Subcutaneous abdominal adipose tissue (tissue), 5 donors: ENCODE results near the gene KRT74.

Experiments
- H3K27ac ChIP-seq: one replicate; pipeline ENCODE4 v1.7.0; 2013; ENCODE audit warnings: low read depth, mild to moderate bottlenecking, inconsistent platforms, low read length, moderate library complexity
- H3K27me3 ChIP-seq, 5 donors: one replicate each; pipeline ENCODE4 v1.7.0; 2013; ENCODE audit warnings: low read length in 5 of 5, inconsistent platforms in 1 of 5; ENCODE audit not compliant: control insufficient read depth in 5 of 5, insufficient read depth in 4 of 5
- H3K36me3 ChIP-seq, 5 donors: one replicate each; pipeline ENCODE4 v1.7.0; 2013; ENCODE audit warnings: low read length in 5 of 5; ENCODE audit not compliant: control insufficient read depth in 5 of 5, insufficient read depth in 5 of 5
- H3K4me1 ChIP-seq, 5 donors: one replicate each; pipeline ENCODE4 v1.7.0; 2013; ENCODE audit warnings: low read length in 5 of 5, mild to moderate bottlenecking in 3 of 5, moderate library complexity in 1 of 5; ENCODE audit not compliant: control insufficient read depth in 5 of 5, insufficient read depth in 5 of 5
- H3K4me3 ChIP-seq, 5 donors: one replicate each; pipeline ENCODE4 v1.7.0; 2013; ENCODE audit warnings: low read length in 5 of 5, low read depth in 1 of 5
- H3K9ac ChIP-seq, 5 donors: one replicate each; pipeline ENCODE4 v1.7.0; 2013; ENCODE audit warnings: low read length in 5 of 5, mild to moderate bottlenecking in 4 of 5, moderate library complexity in 3 of 5
- H3K9me3 ChIP-seq, 5 donors: one replicate each; pipeline ENCODE4 v1.7.0; 2013; ENCODE audit warnings: low read length in 5 of 5; ENCODE audit not compliant: control insufficient read depth in 5 of 5
- donor health status: healthy.
- donor health status: healthy.
- donor health status: healthy.
- donor health status: healthy.
- donor health status: healthy.

KRT74 gene

DNA sequence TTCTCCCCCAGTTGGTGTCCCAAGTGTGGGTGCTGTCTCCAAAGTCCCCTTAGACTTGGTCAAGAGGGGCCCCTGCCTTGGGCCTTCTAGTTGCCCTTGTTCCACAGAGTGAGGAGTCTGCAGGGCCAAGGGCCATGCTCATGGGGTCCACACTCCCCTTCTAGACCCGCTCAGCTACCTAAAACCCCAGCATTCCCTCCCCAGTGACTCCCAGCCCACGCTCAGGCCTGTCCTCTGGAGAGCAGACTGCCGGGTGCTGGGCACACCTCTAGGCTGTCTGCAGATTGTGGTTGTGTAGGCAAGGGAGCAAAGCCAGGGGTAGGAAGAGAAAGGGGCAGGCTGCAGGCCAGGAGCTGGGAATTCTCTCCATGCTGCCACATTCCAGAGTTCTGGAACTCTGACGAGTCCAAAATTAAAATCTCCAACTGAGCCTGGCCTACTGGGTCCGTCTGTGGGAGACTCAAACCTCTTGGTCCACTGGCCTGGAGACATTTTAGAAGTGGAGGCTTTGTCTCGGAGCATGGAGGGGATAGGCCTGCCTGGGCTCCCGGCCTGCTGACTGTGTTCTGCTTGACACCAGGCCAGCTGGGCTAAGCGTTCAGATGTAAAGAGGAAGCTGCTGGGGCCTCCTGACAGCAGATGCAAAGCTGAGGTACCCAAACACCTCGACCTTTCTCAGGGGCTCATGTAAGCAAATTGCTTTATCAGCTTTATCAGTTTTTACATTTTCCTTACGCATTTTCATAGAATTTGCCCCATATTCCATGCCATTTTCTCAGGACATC is 39.8 kb downstream of the KRT74 start:
- H3K9me3 ChIP-seq = no peaks in the 10 kb centered on the region
- H3K27me3 ChIP-seq = peaks cover 0 to 3% (median 0%) of the 10 kb centered on the region in 5 donors
- H3K27ac ChIP-seq = peak overlapping the region; percentile 37
- no peak overlapping the region for H3K4me3 ChIP-seq
- H3K36me3 ChIP-seq = no peaks in the 10 kb centered on the region
- H3K4me1 ChIP-seq = peaks cover 0 to 9% (median 6%) of the 10 kb centered on the region in 5 donors
- no peak overlapping the region for H3K9ac ChIP-seq

- Histone ChIP-seq H3K4me1 (peaks cover 0 to 13% (median 6%) of the 10 kb centered on the region in 5 donors), H3K36me3 (no peaks in the 10 kb centered on the region), H3K4me3 (no peak overlapping the region), H3K9me3 (no peaks in the 10 kb centered on the region), H3K9ac (no peak overlapping the region), H3K27me3 (peaks cover 0 to 3% (median 0%) of the 10 kb centered on the region in 5 donors), H3K27ac (no peak overlapping the region)
Observed at GRCh38 chr12:52532636-52533035, 41.0 kb downstream of the KRT74 start.

DNA sequence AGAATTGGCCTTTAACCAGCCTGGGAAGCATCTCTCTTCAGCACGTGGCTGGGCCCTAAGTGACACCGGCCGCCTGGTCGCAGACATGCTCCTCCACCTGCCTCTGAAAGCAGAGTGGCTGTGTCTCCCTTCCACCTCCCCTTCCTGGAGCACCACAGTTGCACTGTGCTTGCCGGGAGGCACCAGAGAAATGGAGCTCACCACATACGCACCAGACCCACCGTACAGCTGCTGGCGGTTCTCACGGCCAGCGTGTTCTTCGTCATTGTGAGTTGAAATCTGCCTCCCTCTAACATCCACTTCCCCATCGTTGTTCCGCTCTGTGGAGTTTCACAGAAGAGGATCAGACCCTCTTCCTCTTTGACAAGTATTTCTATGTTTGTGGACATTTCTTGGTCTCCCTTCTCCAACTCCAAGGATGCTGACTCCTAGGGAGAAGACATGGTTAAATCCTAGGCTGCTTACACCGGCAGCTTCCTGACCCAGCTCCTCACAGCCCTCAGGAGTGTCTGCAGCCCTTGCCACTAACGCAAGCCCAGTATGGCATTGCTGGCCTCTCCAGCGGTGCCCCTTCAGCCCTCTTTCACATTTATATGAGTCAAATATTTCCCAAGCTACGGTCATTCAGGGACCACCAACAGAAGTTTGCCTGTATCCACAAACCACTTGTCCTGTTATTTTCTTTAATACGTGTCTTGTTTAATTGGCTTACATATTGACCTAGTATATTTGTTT is 41.9 kb downstream of the KRT74 start:
- H3K36me3 ChIP-seq = no peaks in the 10 kb centered on the region
- H3K27me3 ChIP-seq = peaks cover 0 to 3% (median 0%) of the 10 kb centered on the region in 5 donors
- no peaks in the 10 kb centered on the region for H3K9me3 ChIP-seq
- H3K4me3 ChIP-seq = no peak overlapping the region
- no peak overlapping the region for H3K9ac ChIP-seq
- no peak overlapping the region for H3K27ac ChIP-seq
- H3K4me1 ChIP-seq = peaks cover 0 to 15% (median 6%) of the 10 kb centered on the region in 5 donors

- H3K9ac ChIP-seq = no peak overlapping the region
- H3K27ac ChIP-seq = no peak overlapping the region
- H3K36me3 ChIP-seq = no peaks in the 10 kb centered on the region
- H3K4me1 ChIP-seq = peaks cover 0 to 15% (median 6%) of the 10 kb centered on the region in 5 donors
- peaks cover 0 to 3% (median 0%) of the 10 kb centered on the region in 5 donors for H3K27me3 ChIP-seq
- no peaks in the 10 kb centered on the region for H3K9me3 ChIP-seq
- H3K4me3 ChIP-seq = no peak overlapping the region
Observed at GRCh38 chr12:52530905-52531304, 42.7 kb downstream of the KRT74 start.

DNA sequence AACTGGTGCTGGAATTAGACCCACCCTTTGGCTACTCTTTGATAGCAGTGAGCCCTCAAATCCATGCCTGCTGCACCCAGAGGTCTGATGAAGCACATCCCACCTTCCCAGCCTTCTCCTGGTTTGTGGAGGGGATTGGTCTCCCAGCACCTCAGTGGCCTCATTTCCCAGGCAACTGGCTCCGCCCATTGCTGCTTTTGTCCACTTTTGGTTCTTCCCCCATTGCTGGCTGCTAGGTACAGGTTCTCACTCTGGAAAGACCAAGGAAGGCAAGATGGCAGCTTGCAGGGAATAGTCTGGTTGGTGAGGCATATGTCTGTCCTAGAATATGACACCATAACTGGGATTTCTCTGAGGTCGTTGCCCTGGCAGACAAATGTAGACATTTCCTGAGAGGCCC is 43.3 kb downstream of the KRT74 start:
- Histone ChIP-seq H3K27me3 (peaks cover 0 to 3% (median 0%) of the 10 kb centered on the region in 5 donors), H3K27ac (no peak overlapping the region), H3K36me3 (no peaks in the 10 kb centered on the region), H3K4me3 (no peak overlapping the region), H3K9ac (no peak overlapping the region), H3K9me3 (no peaks in the 10 kb centered on the region), H3K4me1 (peaks cover 0 to 15% (median 6%) of the 10 kb centered on the region in 5 donors)

GRCh38 chr12:52529846-52530245 is 43.8 kb downstream of the KRT74 start:
- no peak overlapping the region for H3K4me3 ChIP-seq
- no peak overlapping the region for H3K9ac ChIP-seq
- peaks cover 0 to 3% (median 0%) of the 10 kb centered on the region in 5 donors for H3K27me3 ChIP-seq
- no peaks in the 10 kb centered on the region for H3K9me3 ChIP-seq
- H3K27ac ChIP-seq = no peak overlapping the region
- H3K36me3 ChIP-seq = no peaks in the 10 kb centered on the region
- peaks cover 0 to 15% (median 6%) of the 10 kb centered on the region in 5 donors for H3K4me1 ChIP-seq

DNA sequence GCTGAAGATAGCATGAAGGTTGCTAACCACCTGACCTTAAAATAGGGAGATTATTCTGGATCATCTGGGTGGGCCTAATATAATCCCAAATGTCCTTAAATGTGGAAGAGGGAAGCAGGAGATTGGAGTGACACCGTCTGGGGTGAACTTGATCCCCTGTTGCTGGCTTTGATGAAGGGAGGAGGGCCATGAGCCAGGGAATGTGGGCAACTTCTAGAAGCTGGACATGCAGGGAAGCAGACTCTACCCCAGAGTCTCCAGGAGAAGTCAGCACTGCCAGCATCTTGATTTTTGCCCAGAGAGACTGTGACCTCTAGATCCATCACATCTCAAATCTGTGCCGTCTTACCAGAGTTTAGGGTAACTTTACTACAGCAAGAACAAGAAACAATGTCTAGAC is 44.2 kb downstream of the KRT74 start:
- Histone ChIP-seq H3K36me3 (no peaks in the 10 kb centered on the region), H3K27ac (no peak overlapping the region), H3K9ac (no peak overlapping the region), H3K4me1 (peaks cover 0 to 17% (median 6%) of the 10 kb centered on the region in 5 donors), H3K4me3 (no peak overlapping the region), H3K27me3 (peaks cover 0 to 3% (median 0%) of the 10 kb centered on the region in 5 donors), H3K9me3 (no peaks in the 10 kb centered on the region)

GRCh38 chr12:52528641-52529143 is 45.0 kb downstream of the KRT74 start:
- no peaks in the 10 kb centered on the region for H3K9me3 ChIP-seq
- H3K9ac ChIP-seq = no peak overlapping the region
- H3K4me1 ChIP-seq = peaks cover 0 to 16% (median 7%) of the 10 kb centered on the region in 5 donors
- no peak overlapping the region for H3K27ac ChIP-seq
- H3K27me3 ChIP-seq = peaks cover 0 to 3% (median 0%) of the 10 kb centered on the region in 5 donors
- no peak overlapping the region for H3K4me3 ChIP-seq
- H3K36me3 ChIP-seq = no peaks in the 10 kb centered on the region

DNA sequence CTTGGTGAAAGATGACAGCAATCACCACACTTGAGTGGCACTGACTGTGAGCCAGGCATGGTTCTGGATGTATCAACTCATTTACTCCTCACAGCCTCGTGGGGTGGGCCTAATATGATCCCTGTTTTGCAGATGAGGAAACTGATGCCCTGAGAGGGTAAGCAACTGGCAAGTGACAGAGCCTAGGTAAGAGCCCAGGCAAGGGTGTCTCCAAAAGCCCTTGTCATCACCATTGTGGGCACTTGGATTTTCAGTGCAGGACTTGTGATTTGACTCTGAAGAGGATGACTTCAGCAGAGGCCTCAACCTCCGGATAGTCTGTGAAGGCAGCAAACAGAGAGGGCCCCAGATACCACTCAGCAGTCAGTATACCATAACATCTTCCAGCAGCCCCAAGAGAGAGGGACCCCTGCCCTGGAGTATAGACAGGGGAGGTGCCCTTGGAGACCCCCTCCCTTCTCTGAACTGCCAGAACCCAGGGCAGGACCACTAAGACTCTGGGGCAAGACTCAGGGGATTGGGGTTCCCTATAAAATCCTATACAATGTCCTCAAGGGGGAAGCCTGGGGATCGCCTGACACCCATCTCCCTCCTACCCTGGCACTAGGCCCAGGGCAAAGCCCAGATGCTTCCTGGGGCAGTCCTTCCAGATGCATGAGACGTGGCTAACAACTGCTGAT is 46.4 kb downstream of the KRT74 start:
- Histone ChIP-seq H3K27me3 (peaks cover 0 to 3% (median 0%) of the 10 kb centered on the region in 5 donors), H3K4me1 (peaks cover 2 to 27% (median 14%) of the 10 kb centered on the region in 5 donors), H3K27ac (no peak overlapping the region), H3K9ac (peak overlapping the region in 1 of 5 donors; percentile 13), H3K36me3 (no peaks in the 10 kb centered on the region), H3K9me3 (no peaks in the 10 kb centered on the region), H3K4me3 (no peak overlapping the region)
